Measurements from ENCODE around the gene MAPK10. TPM values are rescaled to one million over a fixed set of nuclear protein-coding genes. Genes with fewer than 3 reads are reported as not detected.

Gene MAPK10
- total RNA-seq, 4 donors from 2014 or later, result 0.15 to 1.5 (median 0.35) TPM; not detected in 1

GRCh38 chr4:86151196-86151595, 208.7 kb downstream of the MAPK10 start:
- DNase-seq, result no peak
- in situ Hi-C loops (cut with MboI; ENCODE audit: low sequenced_read_pairs in 4 of 4), result no loop called here
- Histone ChIP-seq H3K27ac (no peak overlapping the region), H3K27me3 (no peaks in the 10 kb centered on the region), H3K4me1 (no peaks in the 10 kb centered on the region), H3K4me3 (no peak overlapping the region), H3K9me3 (no peaks in the 10 kb centered on the region), H3K36me3 (no peaks in the 10 kb centered on the region)
- no peak for ATAC-seq
- TF ChIP-seq POLR2A (IDR thresholded peaks at IDR 0.05) (no peak), CTCF (IDR thresholded peaks at IDR 0.05 in 4 of 5, conservative IDR thresholded peaks at IDR 0.05 in 1 of 5) (no peak)
- intact Hi-C loops (cut with DNase I; ENCODE audit: low total_unique reads), result no loop called here

GRCh38 chr4:86141161-86141560, 218.7 kb downstream of the MAPK10 start:
- Histone ChIP-seq H3K36me3 (no peaks in the 10 kb centered on the region), H3K27ac (no peak overlapping the region), H3K27me3 (no peaks in the 10 kb centered on the region), H3K9me3 (no peaks in the 10 kb centered on the region), H3K4me1 (no peaks in the 10 kb centered on the region), H3K4me3 (no peak overlapping the region)
- no peak for TF ChIP-seq POLR2A (IDR thresholded peaks at IDR 0.05)
- TF ChIP-seq CTCF (IDR thresholded peaks at IDR 0.05 in 4 of 5, conservative IDR thresholded peaks at IDR 0.05 in 1 of 5), result no peak
- DNase-seq (no peak), ATAC-seq (no peak)
- in situ Hi-C loops (cut with MboI; ENCODE audit: low sequenced_read_pairs in 4 of 4) (no loop called here), intact Hi-C loops (cut with DNase I; ENCODE audit: low total_unique reads) (no loop called here)

GRCh38 chr4:86132468-86132867, 227.4 kb downstream of the MAPK10 start:
- no peak overlapping the region for H3K27ac ChIP-seq
- in situ Hi-C loops (cut with MboI; ENCODE audit: low sequenced_read_pairs in 4 of 4), result no loop called here
- TF ChIP-seq CTCF (IDR thresholded peaks at IDR 0.05 in 4 of 5, conservative IDR thresholded peaks at IDR 0.05 in 1 of 5) (no peak), POLR2A (IDR thresholded peaks at IDR 0.05) (no peak)
- no peaks in the 10 kb centered on the region for H3K4me1 ChIP-seq
- no peak for ATAC-seq
- no peaks in the 10 kb centered on the region for H3K27me3 ChIP-seq
- no peaks in the 10 kb centered on the region for H3K9me3 ChIP-seq
- no peaks in the 10 kb centered on the region for H3K36me3 ChIP-seq
- intact Hi-C loops (cut with DNase I; ENCODE audit: low total_unique reads), result no loop called here
- no peak overlapping the region for H3K4me3 ChIP-seq
- no peak for DNase-seq

GRCh38 chr4:86131456-86131855, 228.4 kb downstream of the MAPK10 start:
- no peaks in the 10 kb centered on the region for H3K4me1 ChIP-seq
- no peak overlapping the region for H3K27ac ChIP-seq
- H3K9me3 ChIP-seq, result no peaks in the 10 kb centered on the region
- in situ Hi-C loops (cut with MboI; ENCODE audit: low sequenced_read_pairs in 4 of 4) (no loop called here), intact Hi-C loops (cut with DNase I; ENCODE audit: low total_unique reads) (no loop called here)
- DNase-seq (no peak), ATAC-seq (no peak)
- no peaks in the 10 kb centered on the region for H3K27me3 ChIP-seq
- no peaks in the 10 kb centered on the region for H3K36me3 ChIP-seq
- TF ChIP-seq CTCF (IDR thresholded peaks at IDR 0.05 in 4 of 5, conservative IDR thresholded peaks at IDR 0.05 in 1 of 5) (no peak), POLR2A (IDR thresholded peaks at IDR 0.05) (no peak)
- no peak overlapping the region for H3K4me3 ChIP-seq
